ENCODE results near the gene PI16. TPM values are rescaled to one million over a fixed set of nuclear protein-coding genes. Genes with fewer than 3 reads are reported as not detected.

PI16 gene
- total and polyA plus RNA-seq, 2 donors, result 67.1 to 107 TPM

DNA sequence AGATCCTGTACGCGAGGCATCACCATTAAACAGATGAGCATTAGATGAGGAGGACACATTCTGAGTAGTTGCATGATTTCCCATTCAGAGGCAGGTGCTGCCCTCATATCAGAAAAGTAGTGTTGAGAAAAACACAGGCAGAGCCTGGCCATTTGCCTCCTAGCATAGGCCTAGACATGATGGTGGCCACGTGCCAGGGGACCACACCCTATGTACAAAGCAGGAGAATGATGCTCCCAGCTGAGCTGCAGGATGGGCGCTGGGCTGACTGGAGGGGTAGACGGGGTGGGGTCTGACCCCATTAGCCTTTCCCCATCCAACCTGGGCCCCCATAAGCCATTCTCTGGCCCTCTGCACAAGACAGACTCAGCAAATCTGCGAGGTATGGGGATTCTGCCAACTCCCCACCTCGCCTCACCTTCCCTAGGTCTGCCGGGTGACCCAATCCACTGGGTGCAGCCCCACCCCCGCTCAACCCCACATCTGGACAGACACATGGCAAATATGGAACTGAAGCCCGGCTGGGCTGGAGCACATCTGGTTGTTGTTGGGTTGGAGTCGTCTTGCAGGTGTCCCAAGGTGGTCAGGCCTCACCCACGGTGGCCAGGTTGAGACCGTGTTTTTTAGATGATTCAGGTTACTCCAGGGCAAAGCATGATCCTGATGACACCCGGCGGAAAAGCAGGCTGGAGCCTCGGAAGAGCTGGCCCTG lies 13.9 kb downstream of the PI16 start:
- peaks cover 2% of the 10 kb centered on the region for H3K4me1 ChIP-seq (ENCODE audit: insufficient read depth)
- H3K4me3 ChIP-seq (ENCODE audit: low read depth, low read length), result no peak overlapping the region
- no peak overlapping the region for H3K27ac ChIP-seq (ENCODE audit: low read depth)
- H3K36me3 ChIP-seq (ENCODE audit: insufficient read depth), result no peaks in the 10 kb centered on the region
- 82% methylated on average over 16 of the region's 16 CpGs for WGBS
- DNase-seq (ENCODE audit: extremely low spot score), result no peak

DNA sequence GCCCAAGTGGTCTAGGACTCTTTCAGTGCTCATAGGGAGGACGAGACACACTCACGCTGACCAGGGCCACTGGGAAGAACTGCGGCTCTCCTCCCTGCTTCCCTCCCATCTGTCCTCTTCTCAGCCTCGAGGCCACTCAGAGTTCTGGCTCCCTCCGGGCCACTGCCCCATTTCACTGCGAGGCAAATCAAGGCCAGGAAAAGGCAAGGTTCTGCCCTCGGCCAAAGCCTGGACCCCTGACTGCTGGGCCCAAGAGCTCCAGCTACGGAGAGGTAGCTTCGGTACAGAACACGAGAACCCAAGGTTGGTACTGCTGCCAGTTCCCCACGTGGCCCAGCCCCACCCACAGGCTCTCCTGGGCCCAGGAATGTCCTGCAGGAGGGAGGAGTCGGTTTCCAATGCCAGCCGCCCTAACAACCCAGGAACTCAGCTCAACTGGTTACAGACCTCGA lies 14.7 kb downstream of the PI16 start:
- peaks cover under 1% of the 10 kb centered on the region for H3K4me1 ChIP-seq (ENCODE audit: insufficient read depth)
- H3K27ac ChIP-seq (ENCODE audit: low read depth), result no peak overlapping the region
- no peaks in the 10 kb centered on the region for H3K36me3 ChIP-seq (ENCODE audit: insufficient read depth)
- H3K4me3 ChIP-seq (ENCODE audit: low read depth, low read length), result no peak overlapping the region
- DNase-seq (ENCODE audit: extremely low spot score), result no peak
- 82% methylated on average over 14 of the region's 14 CpGs for WGBS

DNA sequence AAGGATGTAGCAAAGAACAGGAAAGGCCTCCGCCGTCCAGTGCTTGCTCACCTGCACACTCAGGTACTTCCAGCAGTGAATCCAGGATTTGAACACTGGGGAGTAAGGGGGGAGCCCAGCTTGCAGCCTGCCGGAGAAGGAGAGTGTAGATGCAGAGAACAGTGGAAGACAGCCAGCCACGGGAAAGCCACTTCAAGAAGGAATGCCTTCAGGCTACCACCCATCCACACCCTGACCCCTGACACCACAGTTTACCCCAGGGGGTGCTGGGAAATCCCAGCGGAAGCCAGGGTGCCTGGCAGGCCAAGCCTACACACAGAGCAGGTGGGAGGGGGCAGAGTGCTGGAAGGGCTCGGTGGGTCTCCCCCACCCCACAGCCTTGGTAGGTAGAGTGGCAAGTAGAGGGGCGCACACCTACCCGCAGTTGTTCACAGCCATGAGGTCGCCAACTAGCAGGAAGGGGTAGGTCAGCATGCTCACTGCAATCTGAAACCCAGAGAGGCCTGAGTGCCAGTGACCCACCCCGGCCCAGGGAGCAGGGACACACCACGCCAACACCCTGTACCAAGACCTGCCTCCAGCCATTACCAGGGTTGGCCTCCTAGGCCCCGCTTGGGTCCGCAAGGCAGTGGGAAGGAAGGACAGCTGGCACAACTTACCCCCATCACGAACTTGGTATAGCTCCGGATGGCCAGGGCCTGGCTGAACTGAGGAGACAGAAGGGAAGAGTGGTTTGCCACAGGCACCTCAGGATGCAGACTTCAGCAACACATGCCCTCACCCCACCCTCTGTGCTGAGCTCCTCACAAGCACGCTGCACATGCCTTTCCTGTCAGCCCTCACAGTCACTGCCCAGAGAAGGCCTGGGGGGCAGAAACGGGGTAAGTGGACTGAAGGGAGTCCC lies 15.7 kb downstream of the PI16 start:
- no peak for DNase-seq (ENCODE audit: extremely low spot score)
- Histone ChIP-seq H3K4me1 (ENCODE audit: insufficient read depth) (no peaks in the 10 kb centered on the region), H3K4me3 (ENCODE audit: low read depth, low read length) (no peak overlapping the region), H3K27ac (ENCODE audit: low read depth) (no peak overlapping the region), H3K36me3 (ENCODE audit: insufficient read depth) (no peaks in the 10 kb centered on the region)
- 90% methylated on average over 17 of the region's 17 CpGs for WGBS

DNA sequence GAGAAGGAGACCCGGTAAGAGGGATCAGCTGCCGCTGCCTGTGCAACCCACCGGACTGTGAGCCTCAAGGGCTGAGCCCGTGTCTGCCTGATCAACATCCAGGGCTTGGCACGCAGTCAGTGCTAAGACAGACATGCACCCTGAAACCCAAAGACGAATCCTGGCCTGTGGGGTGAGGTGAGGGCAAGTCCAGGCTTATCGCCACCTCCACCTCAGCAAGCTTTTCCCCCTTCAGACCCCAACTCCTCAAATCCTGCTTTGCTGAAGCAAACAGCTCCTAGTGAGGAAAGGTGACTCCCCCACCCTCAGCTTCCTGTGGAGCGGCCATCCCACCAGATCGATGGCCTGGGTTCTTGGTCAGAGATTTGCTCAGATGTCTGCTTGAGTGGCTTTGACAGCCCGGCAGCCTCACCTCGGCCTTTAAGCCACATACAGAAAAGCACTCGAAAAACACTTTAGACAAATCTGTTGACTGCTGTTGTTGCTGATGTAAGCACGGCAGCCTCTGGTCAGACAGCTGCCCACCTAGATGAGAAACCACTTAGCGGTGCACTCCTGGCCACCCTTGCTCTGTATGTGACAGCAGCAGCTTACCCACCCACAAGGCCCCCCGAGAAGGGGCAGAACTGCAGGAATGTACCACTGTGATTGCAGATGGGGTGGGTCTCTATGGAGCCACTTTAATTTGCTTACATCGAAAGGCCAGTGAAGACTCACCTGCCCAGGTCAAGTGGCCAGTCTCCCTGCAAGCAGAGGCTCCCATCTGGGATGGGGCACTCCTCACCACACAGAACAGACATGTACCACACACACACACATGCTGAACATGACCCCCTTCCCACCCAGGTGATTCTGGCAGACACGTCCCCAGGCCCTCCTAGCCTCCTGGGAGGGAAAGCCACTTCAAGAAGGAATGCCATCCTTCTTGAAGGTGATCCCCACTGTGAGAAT lies 16.6 kb downstream of the PI16 start:
- no peak overlapping the region for H3K27ac ChIP-seq (ENCODE audit: low read depth)
- no peak for DNase-seq (ENCODE audit: extremely low spot score)
- 84% methylated on average over 17 of the region's 17 CpGs for WGBS
- H3K36me3 ChIP-seq (ENCODE audit: insufficient read depth), result peaks cover 2% of the 10 kb centered on the region
- H3K4me1 ChIP-seq (ENCODE audit: insufficient read depth), result no peaks in the 10 kb centered on the region
- H3K4me3 ChIP-seq (ENCODE audit: low read depth, low read length), result no peak overlapping the region

DNA sequence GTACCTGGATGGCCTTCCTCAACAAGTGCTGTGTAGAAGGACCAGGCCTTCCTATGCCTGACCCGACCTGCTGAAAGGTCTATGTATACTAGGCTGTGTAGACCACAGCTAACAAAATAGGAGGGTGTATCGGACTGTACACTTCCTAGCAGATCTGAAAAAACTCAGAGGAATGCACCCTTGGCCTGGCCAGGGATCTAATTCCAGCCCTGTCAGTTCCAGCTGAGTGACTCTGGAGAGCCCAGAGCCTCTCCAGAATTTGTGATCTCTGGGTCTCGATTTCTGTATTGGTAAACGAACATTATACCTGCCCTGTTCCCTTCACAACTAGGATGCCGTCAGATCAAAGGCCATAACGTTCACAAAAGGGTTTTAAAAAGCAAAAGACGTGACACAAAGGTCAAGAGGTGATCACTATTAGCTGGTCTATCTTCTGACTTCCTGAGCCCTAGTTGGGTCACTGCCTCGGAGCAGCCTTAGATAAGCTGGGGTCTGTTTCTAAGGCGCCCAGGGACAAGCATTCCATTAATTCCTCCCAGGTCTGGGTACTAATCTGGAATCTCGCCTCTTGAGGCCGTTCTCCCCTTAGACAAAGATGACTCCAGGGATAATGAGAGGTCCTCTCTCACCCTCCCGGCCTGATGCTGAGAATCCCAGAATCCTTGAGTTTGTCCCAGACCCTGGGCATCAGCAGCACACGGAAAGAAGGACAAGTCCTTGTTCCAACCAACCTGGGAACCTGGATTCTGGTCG lies 17.6 kb downstream of the PI16 start:
- WGBS, result 69% methylated on average over 14 of the region's 14 CpGs
- H3K36me3 ChIP-seq (ENCODE audit: insufficient read depth), result peaks cover 5% of the 10 kb centered on the region
- H3K27ac ChIP-seq (ENCODE audit: low read depth), result no peak overlapping the region
- no peaks in the 10 kb centered on the region for H3K4me1 ChIP-seq (ENCODE audit: insufficient read depth)
- DNase-seq (ENCODE audit: extremely low spot score), result no peak
- no peak overlapping the region for H3K4me3 ChIP-seq (ENCODE audit: low read depth, low read length)

DNA sequence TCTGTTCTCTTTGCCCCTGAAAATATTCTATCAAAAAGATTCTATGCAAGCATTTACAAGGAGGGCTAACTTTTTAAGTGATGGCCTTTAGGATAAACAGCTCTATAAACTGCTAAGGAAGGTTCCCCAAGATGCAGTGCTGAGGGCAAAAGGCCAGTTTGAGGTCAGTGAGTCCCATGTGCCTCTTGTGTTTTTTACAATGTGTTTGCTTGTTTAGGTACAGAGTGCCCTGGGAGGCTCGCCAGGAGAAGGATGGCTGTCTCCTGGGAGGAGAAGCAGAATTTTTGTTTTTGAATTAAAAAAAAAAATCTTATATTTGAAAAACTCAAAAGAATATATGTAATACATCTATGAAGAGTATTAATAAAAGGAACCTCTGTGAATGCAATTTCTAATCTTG lies 18.7 kb downstream of the PI16 start:
- no peak overlapping the region for H3K27ac ChIP-seq (ENCODE audit: low read depth)
- DNase-seq (ENCODE audit: extremely low spot score), result no peak
- WGBS, result 90% methylated on average over 1 of the region's 1 CpG
- no peak overlapping the region for H3K4me3 ChIP-seq (ENCODE audit: low read depth, low read length)
- H3K4me1 ChIP-seq (ENCODE audit: insufficient read depth), result no peaks in the 10 kb centered on the region
- H3K36me3 ChIP-seq (ENCODE audit: insufficient read depth), result peaks cover 5% of the 10 kb centered on the region

DNA sequence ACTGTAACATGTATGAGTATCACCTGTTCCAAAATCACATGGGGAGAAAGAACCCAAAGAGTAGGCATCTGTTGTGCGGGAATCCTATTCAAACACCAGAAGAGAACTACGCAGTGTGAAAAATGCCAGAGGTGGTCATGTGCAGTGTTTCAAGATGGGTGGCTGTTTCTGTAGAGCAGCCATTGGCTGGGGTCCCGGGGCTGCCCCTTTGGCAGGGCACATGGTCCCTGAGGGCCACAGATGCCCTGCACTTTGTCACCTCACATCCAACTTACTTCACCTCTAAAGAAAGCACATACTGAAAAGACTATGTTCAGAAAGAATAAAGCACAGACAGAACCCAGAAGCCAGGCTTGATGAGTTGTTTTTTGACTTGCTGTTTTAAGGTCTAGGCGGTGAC lies 19.1 kb downstream of the PI16 start:
- Histone ChIP-seq H3K36me3 (ENCODE audit: insufficient read depth) (peaks cover 5% of the 10 kb centered on the region), H3K4me1 (ENCODE audit: insufficient read depth) (no peaks in the 10 kb centered on the region), H3K4me3 (ENCODE audit: low read depth, low read length) (no peak overlapping the region), H3K27ac (ENCODE audit: low read depth) (no peak overlapping the region)
- no peak for DNase-seq (ENCODE audit: extremely low spot score)
- 78% methylated on average over 4 of the region's 4 CpGs for WGBS

DNA sequence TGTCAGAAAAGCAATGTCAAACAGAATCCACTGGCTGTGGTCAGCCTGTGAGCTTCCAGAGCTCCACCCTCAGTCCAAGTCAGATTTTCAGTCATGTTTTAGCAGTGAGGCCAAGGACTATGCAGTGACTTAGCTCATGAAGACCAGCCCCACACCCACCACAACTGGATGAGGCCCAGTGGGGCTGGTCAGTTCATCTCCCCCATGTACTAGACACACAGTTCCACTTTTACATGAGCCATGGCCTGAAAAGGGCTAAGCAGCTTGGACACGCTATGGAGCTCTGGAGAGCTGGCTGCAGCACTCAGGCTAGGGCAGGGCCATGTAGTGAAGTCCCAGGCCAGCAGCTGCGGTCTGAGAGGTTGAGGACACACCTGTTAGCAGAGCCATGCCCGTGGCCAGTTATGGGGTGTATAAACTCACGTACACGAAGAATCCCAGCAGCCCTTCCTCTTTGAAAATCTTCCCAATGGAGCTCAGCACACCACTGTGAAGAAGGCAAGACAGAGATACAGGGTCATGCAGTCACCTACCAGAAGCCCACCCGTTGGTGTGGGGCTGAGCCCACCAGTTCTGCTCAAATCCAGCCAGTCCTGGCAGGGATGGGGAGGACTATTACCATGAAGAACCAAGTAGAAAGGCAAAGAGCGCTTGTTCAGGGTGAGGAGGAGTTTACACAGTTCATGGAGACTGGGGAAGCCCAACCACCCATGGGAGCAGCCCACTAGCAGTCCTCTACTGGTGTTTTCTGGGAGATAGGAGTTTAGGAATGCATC lies 20.9 kb downstream of the PI16 start:
- Histone ChIP-seq H3K36me3 (ENCODE audit: insufficient read depth) (peaks cover 5% of the 10 kb centered on the region), H3K4me3 (ENCODE audit: low read depth, low read length) (no peak overlapping the region), H3K4me1 (ENCODE audit: insufficient read depth) (no peaks in the 10 kb centered on the region), H3K27ac (ENCODE audit: low read depth) (no peak overlapping the region)
- no peak for DNase-seq (ENCODE audit: extremely low spot score)
- WGBS, result 92% methylated on average over 7 of the region's 7 CpGs

DNA sequence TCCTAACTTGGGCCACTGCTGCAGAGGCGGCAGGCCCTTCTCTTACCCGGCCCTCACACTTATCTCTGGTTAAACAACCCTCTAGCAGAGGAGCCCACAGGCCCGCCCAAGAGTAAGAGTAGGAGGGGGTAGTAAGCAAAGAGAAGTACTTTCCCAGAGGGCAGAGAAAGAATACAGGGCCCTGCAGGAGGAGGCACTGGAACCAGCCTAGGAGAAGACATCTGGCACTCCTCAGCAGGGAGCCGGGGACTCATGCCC lies 21.4 kb downstream of the PI16 start:
- 84% methylated on average over 4 of the region's 4 CpGs for WGBS
- H3K27ac ChIP-seq (ENCODE audit: low read depth), result no peak overlapping the region
- H3K36me3 ChIP-seq (ENCODE audit: insufficient read depth), result peaks cover 5% of the 10 kb centered on the region
- no peak for DNase-seq (ENCODE audit: extremely low spot score)
- H3K4me1 ChIP-seq (ENCODE audit: insufficient read depth), result no peaks in the 10 kb centered on the region
- H3K4me3 ChIP-seq (ENCODE audit: low read depth, low read length), result no peak overlapping the region

DNA sequence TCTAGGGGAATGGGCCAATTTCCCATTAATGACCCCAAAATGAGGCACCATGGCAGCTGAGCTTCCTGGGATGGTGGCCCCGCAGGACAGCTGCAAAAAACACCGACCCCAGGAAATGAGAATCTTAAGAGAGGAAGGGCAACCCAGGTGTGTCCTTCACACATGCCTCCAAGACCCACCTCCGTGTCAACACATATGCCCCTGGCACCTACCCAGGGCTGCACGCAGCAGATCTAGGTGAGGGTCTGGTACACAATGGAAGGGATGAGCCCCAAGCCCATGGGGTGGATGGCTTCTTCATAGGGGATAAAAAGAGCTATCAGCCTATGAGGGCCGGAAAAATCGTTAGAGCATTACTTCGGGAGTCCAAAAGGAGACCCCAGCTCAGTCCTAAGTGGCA lies 22.0 kb downstream of the PI16 start:
- DNase-seq (ENCODE audit: extremely low spot score), result no peak
- Histone ChIP-seq H3K4me3 (ENCODE audit: low read depth, low read length) (no peak overlapping the region), H3K27ac (ENCODE audit: low read depth) (no peak overlapping the region), H3K36me3 (ENCODE audit: insufficient read depth) (peaks cover 5% of the 10 kb centered on the region), H3K4me1 (ENCODE audit: insufficient read depth) (no peaks in the 10 kb centered on the region)
- WGBS, result 94% methylated on average over 7 of the region's 7 CpGs

DNA sequence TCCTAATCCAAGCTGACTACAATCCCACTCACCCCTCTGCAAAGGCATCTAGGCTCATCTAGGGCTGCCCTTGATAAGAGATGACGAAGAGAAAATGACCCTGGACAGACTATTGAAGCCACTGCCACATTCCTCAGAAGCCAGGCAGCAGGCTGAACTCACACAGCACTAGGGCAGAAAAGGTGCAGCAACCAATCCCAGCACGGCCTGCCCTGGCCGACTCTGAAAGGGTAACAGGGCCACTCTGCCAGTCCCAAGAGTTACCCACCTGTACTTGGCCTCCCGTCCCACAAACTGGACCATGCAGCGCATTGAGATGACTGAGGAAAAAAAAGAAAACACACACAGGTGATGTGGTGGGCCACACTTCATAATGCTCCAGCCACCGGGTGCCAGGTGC lies 22.4 kb downstream of the PI16 start:
- Histone ChIP-seq H3K36me3 (ENCODE audit: insufficient read depth) (peaks cover 5% of the 10 kb centered on the region), H3K4me1 (ENCODE audit: insufficient read depth) (no peaks in the 10 kb centered on the region), H3K27ac (ENCODE audit: low read depth) (no peak overlapping the region), H3K4me3 (ENCODE audit: low read depth, low read length) (no peak overlapping the region)
- no peak for DNase-seq (ENCODE audit: extremely low spot score)
- 91% methylated on average over 6 of the region's 6 CpGs for WGBS

DNA sequence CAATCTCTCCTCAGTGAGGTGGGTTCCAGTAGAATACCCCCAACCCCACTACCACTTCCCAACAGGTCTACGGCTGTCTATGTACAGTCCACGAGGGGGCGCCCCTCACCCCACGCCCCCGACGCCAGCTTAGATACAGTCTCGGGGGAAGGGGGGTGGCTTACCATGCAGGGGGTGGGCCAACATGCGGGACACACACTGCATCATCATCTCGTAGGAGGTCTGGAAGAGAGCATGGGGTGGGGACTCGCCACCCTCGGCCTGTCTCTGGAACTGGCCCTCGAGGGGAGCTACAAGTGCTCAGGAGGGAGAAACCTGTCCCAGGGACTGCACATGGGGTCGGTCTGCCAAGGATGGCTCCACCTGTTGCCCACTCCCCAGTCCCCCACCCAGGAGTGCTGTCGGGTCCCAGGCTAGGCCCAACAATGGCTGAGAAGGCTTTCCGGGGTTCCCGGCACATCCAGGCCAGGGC lies 23.0 kb downstream of the PI16 start:
- Histone ChIP-seq H3K36me3 (ENCODE audit: insufficient read depth) (peaks cover 5% of the 10 kb centered on the region), H3K4me1 (ENCODE audit: insufficient read depth) (no peaks in the 10 kb centered on the region), H3K27ac (ENCODE audit: low read depth) (no peak overlapping the region), H3K4me3 (ENCODE audit: low read depth, low read length) (no peak overlapping the region)
- DNase-seq (ENCODE audit: extremely low spot score), result no peak
- 76% methylated on average over 16 of the region's 16 CpGs for WGBS

Data from urinary bladder (tissue), 4 donors.